Trophoblast cell (in vitro differentiated cells and primary cell): Measurements from ENCODE around the gene ADAMTS14.
A peak's percentile ranks its signal among the peaks of the same experiment; 100 is the strongest.

Experiments used
- DNase-seq, 2 donors: peaks; one replicate each; pipeline ENCODE4 v3.0.0-alpha.2; 2016
- H2AFZ ChIP-seq: 2 replicates; pipeline ENCODE4 v1.6.1; 2013; ENCODE audit warnings: low read length, moderate library complexity, mild to moderate bottlenecking; ENCODE audit not compliant: insufficient read depth, poor library complexity
- H2AK5ac ChIP-seq: 2 replicates; pipeline ENCODE4 v1.6.1; 2013; ENCODE audit warnings: mild to moderate bottlenecking, low read length
- H2BK120ac ChIP-seq: 2 replicates; pipeline ENCODE4 v1.6.1; 2013; ENCODE audit warnings: low read length, mild to moderate bottlenecking, moderate library complexity; ENCODE audit not compliant: insufficient read depth, poor library complexity
- H2BK12ac ChIP-seq: 2 replicates; pipeline ENCODE4 v1.6.1; 2013; ENCODE audit warnings: mild to moderate bottlenecking, low read length, moderate library complexity
- H2BK5ac ChIP-seq: 2 replicates; pipeline ENCODE4 v1.6.1; 2013; ENCODE audit warnings: low read length, low read depth, moderate library complexity, mild to moderate bottlenecking; ENCODE audit not compliant: poor library complexity
- H3K14ac ChIP-seq: 2 replicates; pipeline ENCODE4 v1.6.1; 2013; ENCODE audit warnings: mild to moderate bottlenecking, low read length
- H3K18ac ChIP-seq: 2 replicates; pipeline ENCODE4 v1.6.1; 2013; ENCODE audit warnings: mild to moderate bottlenecking, low read length
- H3K23ac ChIP-seq: 2 replicates; pipeline ENCODE4 v1.6.1; 2013; ENCODE audit warnings: low read length
- H3K27ac ChIP-seq: 2 replicates; pipeline ENCODE4 v1.5.1; 2013; ENCODE audit warnings: low read depth, mild to moderate bottlenecking, inconsistent platforms, low read length, moderate library complexity
- H3K27me3 ChIP-seq: 2 replicates; pipeline ENCODE4 v1.6.1; 2013; ENCODE audit warnings: inconsistent platforms, mild to moderate bottlenecking, low read length, moderate library complexity; ENCODE audit not compliant: insufficient read depth
- H3K36me3 ChIP-seq, 2 experiments: 1 replicate in 1 of 2; 2 replicates in 1 of 2; pipeline ENCODE4 v1.6.1; 2013; ENCODE audit warnings: low read length in 2 of 2, mild to moderate bottlenecking in 2 of 2, moderate library complexity in 1 of 2; ENCODE audit not compliant: insufficient read depth in 2 of 2, control insufficient read depth in 1 of 2
- H3K4ac ChIP-seq: 2 replicates; pipeline ENCODE4 v1.6.1; 2013; ENCODE audit warnings: low read depth, mild to moderate bottlenecking, low read length, moderate library complexity
- H3K4me1 ChIP-seq, 2 experiments: 1 replicate in 1 of 2; 2 replicates in 1 of 2; pipeline ENCODE4 v1.6.1; 2013; ENCODE audit warnings: low read length in 2 of 2, mild to moderate bottlenecking in 2 of 2, moderate library complexity in 1 of 2; ENCODE audit not compliant: insufficient read depth in 2 of 2, control insufficient read depth in 1 of 2
- H3K4me2 ChIP-seq: 2 replicates; pipeline ENCODE4 v1.6.1; 2013; ENCODE audit warnings: inconsistent platforms, mild to moderate bottlenecking, low read length, moderate library complexity
- H3K4me3 ChIP-seq: 2 replicates; pipeline ENCODE4 v1.5.1; 2013; ENCODE audit warnings: mild to moderate bottlenecking, low read depth, low read length, inconsistent platforms
- H3K79me1 ChIP-seq: one replicate; pipeline ENCODE4 v1.6.1; 2013; ENCODE audit warnings: low read length
- H3K79me2 ChIP-seq: 2 replicates; pipeline ENCODE4 v1.6.1; 2013; ENCODE audit warnings: low read length, mild to moderate bottlenecking; ENCODE audit not compliant: control insufficient read depth, insufficient read depth, poor library complexity
- H3K9ac ChIP-seq: 2 replicates; pipeline ENCODE4 v1.6.1; 2013; ENCODE audit warnings: mild to moderate bottlenecking, low read length
- H3K9me3 ChIP-seq: 2 replicates; pipeline ENCODE4 v1.6.1; 2013; ENCODE audit warnings: low read depth, mild to moderate bottlenecking, control low read depth, inconsistent platforms, low read length; ENCODE audit not compliant: insufficient read depth
- H4K12ac ChIP-seq: 2 replicates; pipeline ENCODE4 v1.6.1; 2013; ENCODE audit warnings: low read depth, mild to moderate bottlenecking, low read length, moderate library complexity
- H4K8ac ChIP-seq: 2 replicates; pipeline ENCODE4 v1.6.1; 2013; ENCODE audit warnings: low read depth, mild to moderate bottlenecking, low read length, moderate library complexity
- H4K91ac ChIP-seq: one replicate; pipeline ENCODE4 v1.6.1; 2013; ENCODE audit warnings: low read depth, mild to moderate bottlenecking, low read length, moderate library complexity
- WGBS: extraction: QIAGEN DNeasy Blood & Tissue Kit; methylation state at CpG from one replicate; pipeline ENCODE4 v1.1.7; 2013; ENCODE audit warnings: missing lambda C conversion rate; ENCODE audit not compliant: insufficient read length, insufficient coverage; ENCODE audit errors: extremely low coverage; 5-methylcytosine and 5-hydroxymethylcytosine counted together

The ADAMTS14 gene

GRCh38 chr10:70756700-70757360 is 84.5 kb downstream of the ADAMTS14 start:
- Histone ChIP-seq H3K9ac (no peak overlapping the region), H3K79me1 (no peaks in the 10 kb centered on the region), H3K4me3 (no peak overlapping the region), H2BK5ac (no peak overlapping the region), H3K4ac (no peak overlapping the region), H3K23ac (no peak overlapping the region), H3K18ac (no peak overlapping the region), H2BK12ac (no peak overlapping the region), H3K14ac (no peak overlapping the region), H3K27me3 (no peaks in the 10 kb centered on the region), H3K27ac (no peak overlapping the region), H4K12ac (no peak overlapping the region), H4K8ac (no peak overlapping the region), H3K36me3 (no peaks in the 10 kb centered on the region), H3K4me2 (no peak overlapping the region), H3K9me3 (peaks cover 1% of the 10 kb centered on the region), H2AK5ac (no peak overlapping the region), H3K4me1 (peaks cover 3 to 9% of the 10 kb centered on the region in 2 experiments), H2AFZ (no peak overlapping the region), H3K79me2 (no peaks in the 10 kb centered on the region), H2BK120ac (no peak overlapping the region), H4K91ac (no peak overlapping the region)
- no peak for DNase-seq
- no CpG with 5 or more reads among the region's 8 CpGs for WGBS

GRCh38 chr10:70757856-70758255 is 85.5 kb downstream of the ADAMTS14 start:
- DNase-seq: no peak
- H2BK5ac ChIP-seq: no peak overlapping the region
- no peak overlapping the region for H3K4me2 ChIP-seq
- peaks cover 3 to 9% of the 10 kb centered on the region in 2 experiments for H3K4me1 ChIP-seq
- H4K12ac ChIP-seq: no peak overlapping the region
- H3K27me3 ChIP-seq: no peaks in the 10 kb centered on the region
- no peak overlapping the region for H2AK5ac ChIP-seq
- no peak overlapping the region for H3K18ac ChIP-seq
- no peaks in the 10 kb centered on the region for H3K36me3 ChIP-seq
- no peak overlapping the region for H3K14ac ChIP-seq
- no peak overlapping the region for H2AFZ ChIP-seq
- no peak overlapping the region for H4K8ac ChIP-seq
- H3K79me1 ChIP-seq: no peaks in the 10 kb centered on the region
- no peak overlapping the region for H3K9ac ChIP-seq
- no peak overlapping the region for H2BK120ac ChIP-seq
- no peak overlapping the region for H3K4ac ChIP-seq
- no peaks in the 10 kb centered on the region for H3K79me2 ChIP-seq
- no peak overlapping the region for H3K23ac ChIP-seq
- peaks cover 1% of the 10 kb centered on the region for H3K9me3 ChIP-seq
- H3K27ac ChIP-seq: no peak overlapping the region
- no peak overlapping the region for H2BK12ac ChIP-seq
- no CpG with 5 or more reads among the region's 13 CpGs for WGBS
- no peak overlapping the region for H4K91ac ChIP-seq
- H3K4me3 ChIP-seq: no peak overlapping the region

GRCh38 chr10:70758757-70759514 is 86.6 kb downstream of the ADAMTS14 start:
- no peak overlapping the region for H3K18ac ChIP-seq
- H3K23ac ChIP-seq: no peak overlapping the region
- no peak overlapping the region for H3K4me2 ChIP-seq
- H3K9ac ChIP-seq: no peak overlapping the region
- no peak overlapping the region for H3K27ac ChIP-seq
- H4K91ac ChIP-seq: no peak overlapping the region
- H2AFZ ChIP-seq: no peak overlapping the region
- no peak overlapping the region for H2BK5ac ChIP-seq
- H3K14ac ChIP-seq: no peak overlapping the region
- H3K79me1 ChIP-seq: no peaks in the 10 kb centered on the region
- H3K4ac ChIP-seq: no peak overlapping the region
- peaks cover 3 to 9% of the 10 kb centered on the region in 2 experiments for H3K4me1 ChIP-seq
- peaks cover 1% of the 10 kb centered on the region for H3K9me3 ChIP-seq
- DNase-seq: peak; percentile 55 to 84
- no peak overlapping the region for H4K8ac ChIP-seq
- no peak overlapping the region for H2AK5ac ChIP-seq
- H3K27me3 ChIP-seq: no peaks in the 10 kb centered on the region
- H4K12ac ChIP-seq: no peak overlapping the region
- no peak overlapping the region for H2BK120ac ChIP-seq
- WGBS: no CpG with 5 or more reads among the region's 7 CpGs
- no peaks in the 10 kb centered on the region for H3K79me2 ChIP-seq
- no peak overlapping the region for H2BK12ac ChIP-seq
- no peak overlapping the region for H3K4me3 ChIP-seq
- no peaks in the 10 kb centered on the region for H3K36me3 ChIP-seq

DNA sequence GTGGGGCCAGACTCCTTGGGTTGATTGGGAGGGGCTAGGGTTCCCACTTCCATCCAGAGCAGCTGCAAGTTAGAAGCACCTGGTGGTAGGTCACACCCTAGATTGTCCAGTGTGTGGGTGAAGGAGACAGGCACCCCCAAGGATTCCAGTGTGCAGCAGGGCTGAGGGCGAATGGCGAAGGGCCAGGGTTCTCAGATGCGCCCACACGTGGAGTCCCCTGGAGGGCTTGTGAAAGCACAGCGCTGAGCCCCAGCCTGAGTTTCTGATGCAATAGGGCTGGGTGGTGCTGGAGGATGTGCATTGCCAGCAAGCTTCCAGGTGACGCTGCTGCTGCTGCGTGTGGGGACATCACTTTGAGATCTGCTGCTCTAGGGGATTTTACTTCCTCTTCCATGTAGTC is 87.5 kb downstream of the ADAMTS14 start:
- H2BK5ac ChIP-seq: no peak overlapping the region
- WGBS: no CpG with 5 or more reads among the region's 7 CpGs

More for the DNA sequence above, 87.5 kb downstream of the ADAMTS14 start:
- Histone ChIP-seq H3K9ac (no peak overlapping the region), H2BK12ac (no peak overlapping the region), H2BK120ac (no peak overlapping the region), H3K27ac (no peak overlapping the region), H3K27me3 (no peaks in the 10 kb centered on the region), H3K9me3 (peaks cover 1% of the 10 kb centered on the region), H3K18ac (no peak overlapping the region), H4K8ac (no peak overlapping the region), H3K14ac (no peak overlapping the region), H3K4me2 (no peak overlapping the region), H2AK5ac (no peak overlapping the region), H3K79me2 (no peaks in the 10 kb centered on the region), H3K23ac (no peak overlapping the region), H3K4ac (no peak overlapping the region), H3K4me1 (peaks cover 0 to 3% of the 10 kb centered on the region in 2 experiments), H3K4me3 (no peak overlapping the region), H3K79me1 (no peaks in the 10 kb centered on the region), H4K91ac (no peak overlapping the region), H4K12ac (no peak overlapping the region), H2AFZ (no peak overlapping the region), H3K36me3 (no peaks in the 10 kb centered on the region)
- no peak for DNase-seq
